GM23338 (cell line): ENCODE results near the gene CFAP65. TPM values are rescaled to one million over a fixed set of nuclear protein-coding genes. Genes with fewer than 3 reads are reported as not detected.

Source experiments
- ATAC-seq: fragments of 200-7000 bp; cut with Tn5 transposase; 3 replicates; pipeline ENCODE4 v1.9.1; 2020
- DNase-seq: peaks from one replicate; pipeline ENCODE4 v3.0.0-alpha.2; 2015; ENCODE audit warnings: low spot score
- H2AFZ ChIP-seq: fragments of 200-600 bp; sonication (generic); 2 replicates; pipeline ENCODE4 v1.8.0; 2016; ENCODE audit warnings: antibody characterized with exemption, mild to moderate bottlenecking, moderate library complexity
- H3F3A ChIP-seq: fragments of 200-600 bp; sonication (generic); replicated peaks from 2 replicates; pipeline ENCODE4 v1.8.0; 2017; ENCODE audit warnings: antibody characterized with exemption, mixed run types, low read depth
- H3K27ac ChIP-seq: fragments of 200-600 bp; sonication (generic); 2 replicates; pipeline ENCODE4 v1.6.1; 2016; ENCODE audit warnings: low read depth
- H3K27me3 ChIP-seq: fragments of 200-600 bp; sonication (generic); 2 replicates; pipeline ENCODE4 v1.8.0; 2016; ENCODE audit warnings: mild to moderate bottlenecking, mixed run types, moderate library complexity; ENCODE audit not compliant: insufficient read depth
- H3K36me3 ChIP-seq: fragments of 200-600 bp; sonication (generic); 2 replicates; pipeline ENCODE4 v1.8.0; 2016; ENCODE audit warnings: mild to moderate bottlenecking; ENCODE audit not compliant: insufficient read depth
- H3K4me1 ChIP-seq: fragments of 200-600 bp; sonication (generic); 2 replicates; pipeline ENCODE4 v1.8.0; 2016; ENCODE audit warnings: mild to moderate bottlenecking, moderate library complexity; ENCODE audit not compliant: insufficient read depth
- H3K4me2 ChIP-seq: fragments of 200-600 bp; sonication (generic); 2 replicates; pipeline ENCODE4 v1.7.1; 2017; ENCODE audit warnings: mixed run types
- H3K4me3 ChIP-seq: fragments of 200-600 bp; sonication (generic); 2 replicates; pipeline ENCODE4 v1.6.1; 2016; ENCODE audit warnings: mixed run types
- H3K79me2 ChIP-seq: fragments of 200-600 bp; sonication (generic); replicated peaks from 2 replicates; pipeline ENCODE4 v1.8.0; 2017; ENCODE audit warnings: mild to moderate bottlenecking; ENCODE audit not compliant: insufficient read depth
- H3K9me2 ChIP-seq: fragments of 200-600 bp; sonication (generic); 2 replicates; pipeline ENCODE4 v1.8.0; 2017; ENCODE audit not compliant: insufficient read depth
- H4K20me1 ChIP-seq: fragments of 200-600 bp; sonication (generic); replicated peaks from 2 replicates; pipeline ENCODE4 v1.8.0; 2017; ENCODE audit warnings: mild to moderate bottlenecking; ENCODE audit not compliant: insufficient read depth
- H3K27ac Mint-ChIP-seq: 2 replicates; pipeline ENCODE4 v1.8.0; 2020; ENCODE audit warnings: inconsistent platforms, mild to moderate bottlenecking, moderate library complexity, mixed read lengths
- H3K27me3 Mint-ChIP-seq: 3 replicates; pipeline ENCODE4 v1.8.0; 2022; ENCODE audit warnings: low read depth, mild to moderate bottlenecking, moderate library complexity, mixed read lengths, inconsistent platforms; ENCODE audit not compliant: insufficient read depth, poor library complexity
- H3K36me3 Mint-ChIP-seq: 3 replicates; pipeline ENCODE4 v1.8.0; 2021; ENCODE audit warnings: low read depth, mild to moderate bottlenecking, inconsistent platforms, moderate library complexity, mixed read lengths
- H3K4me1 Mint-ChIP-seq: 3 replicates; pipeline ENCODE4 v1.8.0; 2020; ENCODE audit warnings: mild to moderate bottlenecking, inconsistent platforms, mixed read lengths
- H3K4me3 Mint-ChIP-seq: 3 replicates; pipeline ENCODE4 v1.8.0; 2021; ENCODE audit warnings: moderate library complexity, mild to moderate bottlenecking, inconsistent platforms, mixed read lengths
- H3K9me3 Mint-ChIP-seq: 3 replicates; pipeline ENCODE4 v1.8.0; 2020; ENCODE audit warnings: moderate library complexity, mild to moderate bottlenecking, inconsistent platforms, mixed read lengths
- CREB1 ChIP-seq: fragments of 250-450 bp; sonication (Bioruptor Pico); IDR thresholded peaks from 2 replicates; pipeline ENCODE4 v1.5.0; 2020; ENCODE audit warnings: low read depth, mild to moderate bottlenecking, moderate library complexity
- CTCF ChIP-seq, 2 experiments: fragments of 200-600 bp in 1 of 2; sonication (generic) in 1 of 2; conservative IDR thresholded peaks; 2 replicates each; pipeline versions ENCODE4 v1.5.1 to v1.6.1; 2016 to 2017; ENCODE audit warnings: antibody characterized with exemption in 2 of 2, low read depth in 2 of 2, mild to moderate bottlenecking in 2 of 2, moderate library complexity in 1 of 2
- ETS1 ChIP-seq: IDR thresholded peaks from 2 replicates; pipeline ENCODE4 v1.6.1; 2016; ENCODE audit warnings: antibody characterized with exemption
- EZH2 ChIP-seq: fragments of 200-600 bp; sonication (generic); IDR thresholded peaks from one replicate; pipeline ENCODE4 v1.8.0; 2017; ENCODE audit warnings: antibody characterized with exemption, mild to moderate bottlenecking, low read depth; ENCODE audit not compliant: unreplicated experiment
- EZH2phosphoT487 ChIP-seq: fragments of 200-600 bp; sonication (generic); IDR thresholded peaks from one replicate; pipeline ENCODE4 v1.8.1; 2018; ENCODE audit warnings: antibody characterized with exemption; ENCODE audit not compliant: unreplicated experiment
- NANOG ChIP-seq: IDR thresholded peaks from 2 replicates; pipeline ENCODE4 v1.6.1; 2016; ENCODE audit warnings: antibody characterized with exemption, borderline replicate concordance
- REST ChIP-seq: IDR thresholded peaks from one replicate; pipeline ENCODE4 v1.6.1; 2018; ENCODE audit warnings: antibody characterized with exemption; ENCODE audit not compliant: unreplicated experiment
- STAT1 ChIP-seq: IDR thresholded peaks from one replicate; pipeline ENCODE4 v1.6.1; 2016; ENCODE audit warnings: antibody characterized with exemption; ENCODE audit not compliant: unreplicated experiment
- ZNF114 ChIP-seq: fragments of 250-450 bp; sonication (Bioruptor Pico); IDR thresholded peaks from 2 replicates; pipeline ENCODE4 v1.5.0; 2020; ENCODE audit warnings: mild to moderate bottlenecking, moderate library complexity
- ZNF331 ChIP-seq: fragments of 250-450 bp; sonication (Bioruptor Pico); IDR thresholded peaks from 2 replicates; pipeline ENCODE4 v1.5.0; 2020; ENCODE audit warnings: low read depth, mild to moderate bottlenecking, moderate library complexity
- ZNF462 ChIP-seq: fragments of 250-450 bp; sonication (Bioruptor Pico); IDR thresholded peaks from 2 replicates; pipeline ENCODE4 v1.5.0; 2020; ENCODE audit warnings: mild to moderate bottlenecking, moderate library complexity
- polyA plus RNA-seq: library from polyadenylated mRNA; unstranded; fragments of >200 nt; fragmentation: Nextera tagmentation; extraction: Ambion mirVana; gene quantifications from 2 replicates; pipeline ENCODE4 v1.2.1, GENCODE V29; 2016
- total RNA-seq: library from RNA; depleted of rRNA; stranded (reverse); fragments of >200 nt; shearing (Covaris generic); gene quantifications from 2 replicates; pipeline ENCODE4 v1.2.3, GENCODE V29; 2014

CFAP65 gene
- total and polyA plus RNA-seq, 2 experiments from 2014 or later: 0.38 to 0.74 TPM

GRCh38 chr2:219001100-219001576 is 40.2 kb downstream of the CFAP65 start:
- Histone ChIP-seq H3K4me3 (peak overlapping the region; percentile 72), H3F3A (0 out of 2 replicates have a peak, but pooled peaks cover 6% of the 10 kb centered on the region), H3K79me2 (no peaks in the 10 kb centered on the region), H3K9me2 (no peaks in the 10 kb centered on the region), H3K36me3 (no peaks in the 10 kb centered on the region), H4K20me1 (peaks cover 4% of the 10 kb centered on the region; the same call in 1 of the 2 replicates), H2AFZ (no peak overlapping the region), H3K4me1 (peaks cover 37% of the 10 kb centered on the region), H3K4me2 (peak overlapping the region; percentile 90), H3K27ac (no peak overlapping the region), H3K27me3 (peaks cover 100% of the 10 kb centered on the region)
- Mint-ChIP-seq H3K4me1 (peaks cover 24% of the 10 kb centered on the region), H3K4me3 (peak overlapping the region; percentile 38; the same call in 1 of the 3 replicates), H3K27ac (no peak overlapping the region), H3K36me3 (no peaks in the 10 kb centered on the region; the same call in 2 of the 3 replicates), H3K9me3 (peaks cover 2% of the 10 kb centered on the region; the same call in 1 of the 3 replicates), H3K27me3 (peaks cover 94% of the 10 kb centered on the region)
- ATAC-seq (no peak), DNase-seq (no peak)
- TF ChIP-seq CTCF (conservative IDR thresholded peaks at IDR 0.05; ENCODE audit: low read depth in 2 of 2) (no peak), ZNF114 (no peak), EZH2 (peak; percentile 92), ETS1 (no peak), NANOG (no peak), ZNF331 (CRISPR knock-in tag) (no peak), CREB1 (CRISPR knock-in tag) (no peak), REST (no peak), ZNF462 (no peak), EZH2phosphoT487 (peak; percentile 76), STAT1 (no peak)
